Naive thymus-derived CD8-positive, alpha-beta T cell (primary cell): Measurements from ENCODE around the gene PELI3. TPM values are rescaled to one million over a fixed set of nuclear protein-coding genes. Genes with fewer than 3 reads are reported as not detected.
"Not testable (repeated sequence)": the region's sequence is repeated elsewhere in the genome, so short reads cannot be mapped to it uniquely, and the experiment has no call there.

ENCODE experiments used
- ATAC-seq, 2 donors: fragments of 150-1000 bp; cut with Tn5 transposase in 1 of 2; sonication (Bioruptor Pico), chemical (Tn5 transposase) in 1 of 2; 1 replicate in 1 of 2; 2 replicates in 1 of 2; pipeline ENCODE4 v1.10.0; 2021; ENCODE audit warnings: mild to moderate bottlenecking in 2 of 2, moderate library complexity in 2 of 2
- POLR2A ChIA-PET: fragments of 350-600 bp; sonication (Branson Sonifier 250); formaldehyde crosslinking; loops from one replicate; lab custom pipeline; 2021; ENCODE audit warnings: antibody characterized with exemption; lab: Charles Lee
- DNase-seq, 10 donors: peaks; one replicate each; pipeline versions ENCODE4 v3.0.0 to v3.0.0-alpha.2; 2020 to 2022
- H3K27ac Mint-ChIP-seq, 10 donors: one replicate each; pipeline ENCODE4 v1.8.0; 2020 to 2022; ENCODE audit warnings: mild to moderate bottlenecking in 10 of 10, mixed read lengths in 10 of 10, moderate library complexity in 4 of 10, inconsistent platforms in 1 of 10
- H3K27me3 Mint-ChIP-seq, 5 donors: one replicate each; pipeline ENCODE4 v1.8.0; 2021 to 2022; ENCODE audit warnings: mixed read lengths in 5 of 5
- H3K36me3 Mint-ChIP-seq, 3 donors: one replicate each; pipeline ENCODE4 v1.8.0; 2020 to 2022; ENCODE audit warnings: mixed read lengths in 3 of 3, mild to moderate bottlenecking in 2 of 3, inconsistent platforms in 1 of 3
- H3K4me1 Mint-ChIP-seq, 4 donors: one replicate each; pipeline ENCODE4 v1.8.0; 2021 to 2022; ENCODE audit warnings: mixed read lengths in 4 of 4
- H3K4me3 Mint-ChIP-seq, 10 donors: one replicate each; pipeline ENCODE4 v1.8.0; 2020 to 2022; ENCODE audit warnings: mild to moderate bottlenecking in 10 of 10, mixed read lengths in 10 of 10, moderate library complexity in 6 of 10, inconsistent platforms in 1 of 10
- H3K9me3 Mint-ChIP-seq, 9 donors: one replicate each; pipeline ENCODE4 v1.8.0; 2020 to 2022; ENCODE audit warnings: mixed read lengths in 9 of 9, mild to moderate bottlenecking in 3 of 9, inconsistent platforms in 1 of 9, moderate library complexity in 1 of 9
- polyA plus RNA-seq, 3 donors: library from polyadenylated mRNA; unstranded; fragments of 300-500 nt; fragmentation: Illumina TruSeq; gene quantifications; one replicate each; pipeline ENCODE4 v1.2.3, GENCODE V29; 2021
- total RNA-seq, 8 experiments: library from RNA in 2 of 8; stranded (reverse) in 2 of 8; gene quantifications; one replicate each; pipeline ENCODE4 v1.2.3 and lab custom pipeline; 2021 to 2026

PELI3 gene
- total and polyA plus RNA-seq, 5 experiments from 2014 or later = 2.7 to 16.3 (median 4.1) TPM

GRCh38 chr11:66429983-66430602 lies 36.6 kb upstream of the PELI3 start:
- peak; percentile 43 to 78 (median 61) for DNase-seq
- Mint-ChIP-seq H3K9me3 (no peaks in the 10 kb centered on the region), H3K4me1 (peaks cover 0 to 5% (median 1%) of the 10 kb centered on the region in 4 donors), H3K27me3 (peaks cover 0 to 13% (median 0%) of the 10 kb centered on the region in 5 donors), H3K4me3 (no peak overlapping the region), H3K36me3 (peaks cover 0 to 32% (median 10%) of the 10 kb centered on the region in 3 donors), H3K27ac (no peak overlapping the region)
- ATAC-seq = peak; percentile 69 to 80
- POLR2A ChIA-PET = interaction anchor here (0.6 kb wide), 1 partner anchor 20 kb away, joined by 5 read pairs; no protein-coding TSS in a partner anchor

DNA sequence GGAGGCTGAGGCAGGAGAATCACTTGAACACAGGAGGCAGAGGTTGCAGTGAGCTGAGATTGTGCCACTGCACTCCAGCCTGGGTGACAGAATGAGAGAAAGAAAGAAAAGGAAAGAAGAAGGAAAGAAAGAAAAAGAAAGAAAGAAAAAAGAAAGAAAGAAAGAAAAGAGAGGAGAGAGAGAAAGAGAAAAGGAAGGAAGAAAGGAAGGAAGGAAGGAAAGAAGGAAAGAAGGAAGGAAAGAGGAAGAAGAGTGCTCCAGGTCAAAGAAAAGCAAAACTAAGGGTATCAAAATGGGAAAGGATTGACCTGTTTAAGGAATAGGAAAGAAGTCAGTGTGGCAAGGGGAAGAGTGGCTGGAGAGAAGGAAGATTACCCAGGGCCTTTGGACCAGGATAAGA lies 35.4 kb upstream of the PELI3 start:
- H3K9me3 Mint-ChIP-seq, H3K27me3 Mint-ChIP-seq, ATAC-seq, H3K4me3 Mint-ChIP-seq, H3K4me1 Mint-ChIP-seq, DNase-seq, H3K27ac Mint-ChIP-seq: not testable (repeated sequence)
- POLR2A ChIA-PET = interaction anchor here (0.7 kb wide), 1 partner anchor 17 kb away, joined by 4 read pairs; no protein-coding TSS in a partner anchor
- peaks cover 0 to 44% (median 10%) of the 10 kb centered on the region in 3 donors for H3K36me3 Mint-ChIP-seq

GRCh38 chr11:66431871-66432329 lies 34.8 kb upstream of the PELI3 start:
- POLR2A ChIA-PET, H3K4me3 Mint-ChIP-seq, H3K27me3 Mint-ChIP-seq, DNase-seq, ATAC-seq, H3K4me1 Mint-ChIP-seq, H3K9me3 Mint-ChIP-seq: not testable (repeated sequence)
- peak overlapping the region in 1 of 10 donors; percentile 10 for H3K27ac Mint-ChIP-seq
- H3K36me3 Mint-ChIP-seq = peaks cover 0 to 50% (median 10%) of the 10 kb centered on the region in 3 donors

DNA sequence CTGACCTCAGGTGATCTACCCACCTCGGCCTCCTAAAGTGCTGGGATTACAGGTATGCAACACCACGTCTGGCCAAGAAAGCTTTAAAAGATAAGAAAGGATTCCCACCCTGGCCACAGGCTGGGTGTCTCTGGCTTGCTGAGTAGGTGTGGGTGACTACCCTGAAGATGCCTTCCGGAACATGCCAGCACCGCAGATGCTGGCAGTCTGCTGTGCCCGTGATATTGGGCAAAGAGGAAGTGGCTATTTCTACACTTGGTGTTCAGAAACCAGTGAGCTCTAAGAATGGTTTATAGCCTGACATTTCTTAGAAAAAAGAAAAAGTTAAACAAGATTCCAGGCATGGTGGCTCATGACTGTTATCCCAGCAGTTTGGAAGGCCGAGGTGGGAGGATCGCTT lies 34.1 kb upstream of the PELI3 start:
- Mint-ChIP-seq H3K36me3 (peaks cover 0 to 52% (median 10%) of the 10 kb centered on the region in 3 donors), H3K4me1 (peaks cover 0 to 5% (median 1%) of the 10 kb centered on the region in 4 donors), H3K9me3 (no peaks in the 10 kb centered on the region), H3K27ac (no peak overlapping the region), H3K27me3 (peaks cover 0 to 1% (median 0%) of the 10 kb centered on the region in 5 donors), H3K4me3 (no peak overlapping the region)
- ATAC-seq (no peak), DNase-seq (no peak)
- POLR2A ChIA-PET = no interaction called here

GRCh38 chr11:66437979-66438503 lies 28.7 kb upstream of the PELI3 start:
- Mint-ChIP-seq H3K4me3 (peak overlapping the region; percentile 87 to 96 (median 92)), H3K4me1 (peaks cover 5 to 16% (median 9%) of the 10 kb centered on the region in 4 donors), H3K9me3 (peaks cover 0 to 8% (median 3%) of the 10 kb centered on the region in 9 donors), H3K27ac (peak overlapping the region; percentile 24 to 99 (median 96)), H3K27me3 (peaks cover 0 to 5% (median 0%) of the 10 kb centered on the region in 5 donors), H3K36me3 (peaks cover 2 to 33% (median 3%) of the 10 kb centered on the region in 3 donors)
- no peak for DNase-seq
- POLR2A ChIA-PET = interaction anchor here (0.6 to 1.7 kb wide), 17 partner anchors 9 to 1514 kb away, joined by 3 to 13 read pairs (median 4); partner anchors contain the start of genes BBS1, CD248, CTSF and DPP3
- no peak for ATAC-seq

DNA sequence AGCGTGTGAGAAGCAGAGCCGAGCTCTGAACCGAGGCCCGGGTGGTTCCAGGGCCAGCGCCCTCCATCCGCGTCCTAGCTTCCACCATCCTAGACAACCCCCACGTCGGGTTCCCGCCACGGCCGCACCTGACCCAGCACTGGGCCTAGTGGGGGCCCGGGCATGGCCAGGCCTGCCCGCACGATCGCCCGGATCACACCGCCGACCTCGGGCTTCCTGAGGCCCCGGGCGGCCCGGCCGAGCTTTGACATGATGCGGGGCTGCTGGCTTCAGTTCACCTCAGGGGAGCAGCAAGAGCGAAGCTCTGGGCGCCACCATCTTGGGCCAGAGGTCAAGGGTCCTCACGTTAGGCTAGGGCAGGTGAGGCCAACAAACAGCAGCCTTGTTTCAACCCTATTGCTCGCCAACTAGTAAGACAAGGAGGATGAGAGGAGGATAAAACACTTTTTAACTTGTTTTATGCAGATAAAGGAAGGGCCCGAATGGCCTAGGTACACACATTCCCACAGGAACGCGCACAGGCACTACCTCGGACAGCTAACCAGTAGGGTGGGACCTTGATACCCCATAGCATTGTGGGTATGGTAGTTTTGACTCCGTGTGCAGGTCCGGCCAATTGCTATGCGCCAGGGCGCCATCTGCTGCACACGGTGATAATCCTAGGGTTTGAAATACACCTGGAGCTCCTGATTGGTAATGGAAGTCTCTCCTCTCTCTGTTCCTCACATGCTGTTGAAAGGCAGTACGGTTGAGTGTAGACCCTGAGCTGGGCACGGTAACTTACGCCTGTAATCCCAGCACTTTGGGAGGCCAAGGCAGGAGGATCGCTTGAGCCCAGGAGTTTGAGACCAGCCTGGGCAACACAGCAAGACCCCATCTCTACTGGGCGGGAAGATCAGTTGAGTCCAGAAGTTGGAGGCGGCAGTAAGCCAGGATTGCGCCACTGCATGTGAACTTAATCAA lies 27.9 kb upstream of the PELI3 start, which contains the start of gene MRPL11:
Gene MRPL11, minus strand, starts transcription at position 345 of the 963 bp plus-strand sequence. Its CDS starts 94 bp downstream, at position 251.
- peaks cover 5 to 16% (median 9%) of the 10 kb centered on the region in 4 donors for H3K4me1 Mint-ChIP-seq
- peak within 1 kb of the TSS; percentile 87 to 96 (median 92) for H3K4me3 Mint-ChIP-seq
- peaks cover 5 to 27% (median 11%) of the 10 kb centered on the region in 3 donors for H3K36me3 Mint-ChIP-seq
- peaks cover 0 to 16% (median 10%) of the 10 kb centered on the region in 9 donors for H3K9me3 Mint-ChIP-seq
- peaks cover 0 to 6% (median 0%) of the 10 kb centered on the region in 5 donors for H3K27me3 Mint-ChIP-seq
- POLR2A ChIA-PET = interaction anchor here (0.5 to 1.7 kb wide), 19 partner anchors 10 to 1515 kb away, joined by 3 to 13 read pairs (median 3); partner anchors contain the start of genes BBS1, CD248, CTSF and DPP3
- ATAC-seq (peak; percentile 96 to 98), DNase-seq (peak; percentile 74 to 95 (median 88))
- H3K27ac Mint-ChIP-seq = peak within 1 kb of the TSS; percentile 24 to 99 (median 98)

- Mint-ChIP-seq H3K9me3 (peaks cover 0 to 19% (median 12%) of the 10 kb centered on the region in 9 donors), H3K4me1 (peaks cover 5 to 16% (median 9%) of the 10 kb centered on the region in 4 donors), H3K4me3 (peak overlapping the region in 1 of 10 donors; percentile 35), H3K36me3 (peaks cover 4 to 17% (median 13%) of the 10 kb centered on the region in 3 donors)
- ATAC-seq, H3K27me3 Mint-ChIP-seq, POLR2A ChIA-PET, H3K27ac Mint-ChIP-seq, DNase-seq: not testable (repeated sequence)
These were observed 26.4 kb upstream of the PELI3 start for GRCh38 chr11:66440101-66440939.

DNA sequence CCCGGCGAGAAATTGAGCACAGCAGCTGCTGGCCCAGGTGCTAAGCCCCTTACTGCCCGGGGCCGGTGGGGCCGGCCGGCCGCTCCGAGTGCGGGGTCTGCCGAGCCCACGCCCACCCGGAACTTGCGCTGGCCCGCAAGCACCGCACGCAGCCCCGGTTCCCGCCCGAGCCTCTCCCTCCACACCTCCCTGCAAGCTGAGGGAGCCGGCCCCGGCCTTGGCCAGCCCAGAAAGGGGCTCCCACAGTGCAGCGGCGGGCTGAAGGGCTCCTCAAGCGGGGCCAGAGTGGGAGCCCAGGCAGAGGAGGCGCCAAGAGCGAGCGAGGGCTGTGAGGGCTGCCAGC lies 25.8 kb upstream of the PELI3 start:
- H3K27me3 Mint-ChIP-seq, ATAC-seq, POLR2A ChIA-PET, DNase-seq, H3K4me3 Mint-ChIP-seq, H3K27ac Mint-ChIP-seq: not testable (repeated sequence)
- Mint-ChIP-seq H3K36me3 (peaks cover 4 to 13% (median 11%) of the 10 kb centered on the region in 3 donors), H3K9me3 (peaks cover 0 to 19% (median 12%) of the 10 kb centered on the region in 9 donors), H3K4me1 (peaks cover 5 to 16% (median 9%) of the 10 kb centered on the region in 4 donors)

DNA sequence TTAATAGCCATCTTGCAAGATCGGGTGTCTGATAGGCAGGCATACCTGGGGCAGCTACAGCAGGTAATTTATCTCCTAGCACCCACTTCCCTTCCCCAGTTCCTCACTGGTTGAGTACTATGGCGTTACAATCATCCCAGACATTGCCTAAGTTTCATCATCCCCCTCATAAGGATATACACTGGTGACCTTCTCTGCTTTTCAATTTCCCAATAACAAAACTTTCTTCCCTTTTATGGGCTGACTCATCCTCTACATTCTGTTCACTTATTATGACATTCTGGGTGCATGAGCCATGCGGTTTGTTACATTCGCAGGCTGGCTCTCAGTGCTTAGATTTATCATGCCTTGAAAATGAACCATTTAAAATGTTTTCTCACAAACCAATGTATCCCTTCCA lies 23.1 kb upstream of the PELI3 start:
- Mint-ChIP-seq H3K27me3 (peaks cover 1 to 16% (median 3%) of the 10 kb centered on the region in 5 donors), H3K4me1 (peaks cover 2 to 7% (median 4%) of the 10 kb centered on the region in 4 donors), H3K27ac (no peak overlapping the region), H3K9me3 (peaks cover 0 to 19% (median 12%) of the 10 kb centered on the region in 9 donors), H3K4me3 (no peak overlapping the region), H3K36me3 (peaks cover 0 to 13% (median 4%) of the 10 kb centered on the region in 3 donors)
- no peak for DNase-seq
- no peak for ATAC-seq
- POLR2A ChIA-PET = no interaction called here

DNA sequence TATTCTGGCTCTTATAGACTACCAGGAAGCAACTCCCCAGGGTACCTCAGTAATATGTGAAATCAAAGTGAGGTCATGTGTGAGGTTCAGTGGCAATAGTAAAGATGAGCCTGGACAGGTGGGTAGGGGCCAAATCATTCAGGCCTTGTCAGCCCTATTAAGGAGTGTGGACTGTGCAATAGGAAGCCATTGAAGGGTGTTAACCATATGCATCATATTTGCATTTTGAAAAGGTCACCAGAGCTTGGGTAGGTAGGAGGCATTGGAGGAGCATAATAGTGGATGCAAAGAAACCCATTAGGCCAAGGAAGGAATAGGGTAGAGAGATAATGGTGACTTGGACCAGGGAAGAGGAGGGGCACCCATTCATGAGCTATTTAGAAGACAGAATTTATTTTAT lies 19.7 kb upstream of the PELI3 start:
- Mint-ChIP-seq H3K36me3 (peaks cover 0 to 13% (median 4%) of the 10 kb centered on the region in 3 donors), H3K27ac (no peak overlapping the region), H3K4me3 (no peak overlapping the region), H3K27me3 (peaks cover 2 to 23% (median 15%) of the 10 kb centered on the region in 5 donors), H3K4me1 (peaks cover 0 to 9% (median 0%) of the 10 kb centered on the region in 4 donors), H3K9me3 (peaks cover 0 to 17% (median 12%) of the 10 kb centered on the region in 9 donors)
- DNase-seq = no peak
- POLR2A ChIA-PET = interaction anchor here (0.6 kb wide), 1 partner anchor 12 kb away, joined by 3 read pairs; no protein-coding TSS in a partner anchor
- no peak for ATAC-seq

GRCh38 chr11:66448523-66448922 lies 18.2 kb upstream of the PELI3 start:
- H3K27me3 Mint-ChIP-seq = peaks cover 2 to 23% (median 15%) of the 10 kb centered on the region in 5 donors
- peaks cover 0 to 5% (median 3%) of the 10 kb centered on the region in 3 donors for H3K36me3 Mint-ChIP-seq
- H3K4me1 Mint-ChIP-seq = peaks cover 0 to 9% (median 0%) of the 10 kb centered on the region in 4 donors
- H3K9me3 Mint-ChIP-seq = peaks cover 0 to 9% (median 4%) of the 10 kb centered on the region in 9 donors
- DNase-seq (no peak), ATAC-seq (no peak)
- POLR2A ChIA-PET = no interaction called here
- no peak overlapping the region for H3K4me3 Mint-ChIP-seq
- H3K27ac Mint-ChIP-seq = no peak overlapping the region
